Mesothelial cell of epicardium (in vitro differentiated cells): ENCODE measurements around the gene CTBP2. TPM values are rescaled to one million over a fixed set of nuclear protein-coding genes. Genes with fewer than 3 reads are reported as not detected.

Source experiments
- DNase-seq, 2 experiments: peaks; one replicate each; pipeline ENCODE4 v3.0.0; 2021; ENCODE audit warnings: low spot score in 2 of 2; ENCODE audit not compliant: unreplicated experiment in 2 of 2
- H3K27ac Mint-ChIP-seq: 2 replicates; pipeline ENCODE4 v1.8.0; 2021; ENCODE audit warnings: mixed read lengths
- H3K27me3 Mint-ChIP-seq: 2 replicates; pipeline ENCODE4 v1.8.0; 2021; ENCODE audit warnings: low read depth, mixed read lengths
- H3K36me3 Mint-ChIP-seq: 2 replicates; pipeline ENCODE4 v1.8.0; 2021; ENCODE audit warnings: mixed read lengths
- H3K4me1 Mint-ChIP-seq: 2 replicates; pipeline ENCODE4 v1.8.0; 2021; ENCODE audit warnings: mixed read lengths
- H3K4me3 Mint-ChIP-seq: 2 replicates; pipeline ENCODE4 v1.8.0; 2021; ENCODE audit warnings: mild to moderate bottlenecking, moderate library complexity, mixed read lengths
- H3K9me3 Mint-ChIP-seq: 2 replicates; pipeline ENCODE4 v1.8.0; 2021; ENCODE audit warnings: mixed read lengths
- microRNA-seq: library from miRNA; unstranded; fragments of <30 nt; microRNA quantifications from one replicate; pipeline ENCODE4 v1.2.0, GENCODE V29; 2021; ENCODE audit warnings: inconsistent platforms, mixed read lengths
- total RNA-seq: library from RNA; stranded (reverse); gene quantifications from 3 replicates; pipeline ENCODE4 v1.2.1, GENCODE V29; 2021
- TF ChIP-seq, protein P1 (sequence below): fragments of 200-600 bp; sonication (generic); IDR thresholded peaks from one replicate; pipeline ENCODE4 v1.5.0; 2021; ENCODE audit warnings: antibody characterized with exemption; ENCODE audit not compliant: unreplicated experiment

Gene CTBP2
- total RNA-seq, 1 donor from 2014 or later = 122 TPM

GRCh38 chr10:124935946-124936345 lies 224.4 kb downstream of the CTBP2 start:
- no peak for DNase-seq
- TF ChIP-seq, protein P1, sequence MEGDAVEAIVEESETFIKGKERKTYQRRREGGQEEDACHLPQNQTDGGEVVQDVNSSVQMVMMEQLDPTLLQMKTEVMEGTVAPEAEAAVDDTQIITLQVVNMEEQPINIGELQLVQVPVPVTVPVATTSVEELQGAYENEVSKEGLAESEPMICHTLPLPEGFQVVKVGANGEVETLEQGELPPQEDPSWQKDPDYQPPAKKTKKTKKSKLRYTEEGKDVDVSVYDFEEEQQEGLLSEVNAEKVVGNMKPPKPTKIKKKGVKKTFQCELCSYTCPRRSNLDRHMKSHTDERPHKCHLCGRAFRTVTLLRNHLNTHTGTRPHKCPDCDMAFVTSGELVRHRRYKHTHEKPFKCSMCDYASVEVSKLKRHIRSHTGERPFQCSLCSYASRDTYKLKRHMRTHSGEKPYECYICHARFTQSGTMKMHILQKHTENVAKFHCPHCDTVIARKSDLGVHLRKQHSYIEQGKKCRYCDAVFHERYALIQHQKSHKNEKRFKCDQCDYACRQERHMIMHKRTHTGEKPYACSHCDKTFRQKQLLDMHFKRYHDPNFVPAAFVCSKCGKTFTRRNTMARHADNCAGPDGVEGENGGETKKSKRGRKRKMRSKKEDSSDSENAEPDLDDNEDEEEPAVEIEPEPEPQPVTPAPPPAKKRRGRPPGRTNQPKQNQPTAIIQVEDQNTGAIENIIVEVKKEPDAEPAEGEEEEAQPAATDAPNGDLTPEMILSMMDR = no peak
- Mint-ChIP-seq H3K4me3 (no peak overlapping the region), H3K36me3 (peaks cover 11% of the 10 kb centered on the region), H3K9me3 (peaks cover 7% of the 10 kb centered on the region), H3K4me1 (peaks cover 7% of the 10 kb centered on the region), H3K27me3 (no peaks in the 10 kb centered on the region), H3K27ac (no peak overlapping the region)

Small RNA genes within 50 kb of the gene (microRNA-seq; reads per million reads assigned to microRNA genes)
- not detected for gene MIR4296

Other genes starting within 250 kb of the CTBP2 start
- 30.2 to 31.2 TPM (median 30.8 TPM) in 3 replicates for gene ZRANB1, start 218.4 kb downstream of the CTBP2 start, total RNA-seq